GM12874 (cell line): Measurements from ENCODE around the gene POGLUT3.

Source experiments
- CTCF ChIP-seq: IDR thresholded peaks from 2 replicates; pipeline ENCODE4 v1.5.1; 2011; ENCODE audit warnings: low read depth, mild to moderate bottlenecking, control low read depth, low read length, moderate library complexity; ENCODE audit not compliant: insufficient read depth

The POGLUT3 gene

DNA sequence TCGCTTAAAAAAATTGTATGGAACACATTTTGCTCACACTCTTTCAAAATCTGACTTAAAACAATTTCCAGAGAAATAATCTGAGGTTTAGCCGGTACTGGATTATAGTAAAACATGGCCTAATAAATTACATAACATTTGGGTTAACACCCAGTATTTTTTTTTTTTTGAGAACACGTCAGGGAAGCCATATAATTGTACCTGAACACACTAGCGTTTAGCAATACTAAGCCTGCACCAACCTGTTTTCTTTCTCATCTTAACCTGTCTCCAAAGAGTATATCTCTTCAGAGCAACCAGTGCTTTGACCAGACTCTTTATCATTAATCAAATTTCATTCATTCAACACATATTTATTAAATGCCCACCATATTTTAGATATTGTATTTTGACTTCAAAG, 2.0 kb upstream of the POGLUT3 start:
- no peak for TF ChIP-seq CTCF

- TF ChIP-seq CTCF = no peak
Observed at GRCh38 chr11:108498816-108499408, 728 bp upstream of the POGLUT3 start.

- no peak for TF ChIP-seq CTCF
Observed at GRCh38 chr11:108497317-108498045, 703 bp downstream of the POGLUT3 start.

- no peak for TF ChIP-seq CTCF
Observed at GRCh38 chr11:108496643-108497256, 1.4 kb downstream of the POGLUT3 start.

GRCh38 chr11:108495326-108495725, 2.9 kb downstream of the POGLUT3 start:
- TF ChIP-seq CTCF = no peak

- TF ChIP-seq CTCF = no peak
Observed at GRCh38 chr11:108494182-108494581, 4.0 kb downstream of the POGLUT3 start.

GRCh38 chr11:108491936-108492335, 6.2 kb downstream of the POGLUT3 start:
- no peak for TF ChIP-seq CTCF
